ENCODE results near the gene KCNJ2. TPM values are rescaled to one million over a fixed set of nuclear protein-coding genes. Genes with fewer than 3 reads are reported as not detected.
A peak's percentile ranks its signal among the peaks of the same experiment; 100 is the strongest.

KCNJ2 gene
- total RNA-seq, 4 donors from 2014 or later = 7.3 to 18.9 (median 10.6) TPM

GRCh38 chr17:70206361-70207010 lies 37.2 kb downstream of the KCNJ2 start:
- Histone ChIP-seq H3K9me3 (no peaks in the 10 kb centered on the region), H3K27ac (peak overlapping the region; percentile 6 to 84 (median 50)), H3K4me1 (peaks cover 43 to 51% of the 10 kb centered on the region in 2 donors), H3K36me3 (no peaks in the 10 kb centered on the region), H3K4me3 (no peak overlapping the region), H3K27me3 (no peaks in the 10 kb centered on the region)
- no peak for DNase-seq
- no peak for ATAC-seq
- intact Hi-C loops (cut with DNase I; ENCODE audit: low total_unique reads) = no loop called here
- TF ChIP-seq CTCF (IDR thresholded peaks at IDR 0.05 in 4 of 5, conservative IDR thresholded peaks at IDR 0.05 in 1 of 5) (no peak), POLR2A (IDR thresholded peaks at IDR 0.05) (no peak)
- in situ Hi-C loops (cut with MboI; ENCODE audit: low sequenced_read_pairs in 4 of 4) = no loop called here

GRCh38 chr17:70207184-70207583 lies 37.9 kb downstream of the KCNJ2 start:
- no peak for TF ChIP-seq CTCF (IDR thresholded peaks at IDR 0.05 in 4 of 5, conservative IDR thresholded peaks at IDR 0.05 in 1 of 5)
- DNase-seq (no peak), ATAC-seq (peak; percentile 93 to 96)
- H3K4me3 ChIP-seq = no peak overlapping the region
- peaks cover 43 to 49% of the 10 kb centered on the region in 2 donors for H3K4me1 ChIP-seq
- H3K27ac ChIP-seq = peak overlapping the region; percentile 6 to 84 (median 50)
- H3K36me3 ChIP-seq = no peaks in the 10 kb centered on the region
- no peaks in the 10 kb centered on the region for H3K27me3 ChIP-seq
- no peaks in the 10 kb centered on the region for H3K9me3 ChIP-seq
- intact Hi-C loops (cut with DNase I; ENCODE audit: low total_unique reads) = no loop called here
- in situ Hi-C loops (cut with MboI; ENCODE audit: low sequenced_read_pairs in 4 of 4) = no loop called here

- H3K4me1 ChIP-seq = peaks cover 39 to 42% of the 10 kb centered on the region in 2 donors
- no peaks in the 10 kb centered on the region for H3K36me3 ChIP-seq
- intact Hi-C loops (cut with DNase I; ENCODE audit: low total_unique reads) (no loop called here), in situ Hi-C loops (cut with MboI; ENCODE audit: low sequenced_read_pairs in 4 of 4) (no loop called here)
- peak overlapping the region in 3 of 4 donors; percentile 27 to 84 (median 42) for H3K27ac ChIP-seq
- ATAC-seq (no peak), DNase-seq (no peak)
- no peak for TF ChIP-seq CTCF (IDR thresholded peaks at IDR 0.05 in 4 of 5, conservative IDR thresholded peaks at IDR 0.05 in 1 of 5)
- TF ChIP-seq POLR2A (IDR thresholded peaks at IDR 0.05) = no peak
- H3K4me3 ChIP-seq = no peak overlapping the region
- no peaks in the 10 kb centered on the region for H3K9me3 ChIP-seq
- no peaks in the 10 kb centered on the region for H3K27me3 ChIP-seq
Measured at GRCh38 chr17:70208080-70208794, 38.9 kb downstream of the KCNJ2 start.

DNA sequence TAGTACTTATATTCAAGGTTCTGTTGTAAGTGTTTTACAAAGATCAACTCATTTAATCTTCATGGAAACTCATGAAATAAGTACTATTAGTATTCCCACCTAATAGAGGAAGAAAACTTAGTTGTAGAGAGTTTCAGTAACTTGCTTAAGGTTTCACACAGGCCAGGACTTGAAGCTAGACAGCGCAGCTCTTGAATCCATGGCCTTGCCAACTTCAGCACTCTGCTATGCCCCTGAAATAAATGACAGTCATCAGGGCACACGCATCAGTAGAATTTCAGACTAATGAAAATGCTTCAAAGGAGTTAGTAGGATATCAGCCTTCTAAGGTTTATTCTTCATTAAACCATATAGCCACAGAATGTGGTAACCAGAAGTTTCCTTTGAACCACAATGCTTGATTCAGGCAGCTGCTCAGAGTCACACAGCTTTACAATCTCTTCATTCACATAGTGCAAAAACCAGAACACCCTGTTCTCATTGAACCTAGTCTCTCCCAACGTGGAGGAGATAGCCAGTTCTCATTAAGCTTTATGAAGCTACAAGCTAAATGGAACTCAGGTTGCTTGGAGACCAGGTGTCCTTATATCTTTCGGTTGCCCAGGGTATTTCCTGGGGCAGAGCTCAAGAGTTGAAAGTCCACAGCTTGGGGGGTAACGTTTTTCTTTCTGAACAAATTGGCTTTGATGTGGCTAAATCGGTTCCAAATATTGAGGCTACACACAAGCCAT lies 39.7 kb downstream of the KCNJ2 start:
- Histone ChIP-seq H3K4me3 (no peak overlapping the region), H3K36me3 (no peaks in the 10 kb centered on the region), H3K9me3 (no peaks in the 10 kb centered on the region), H3K4me1 (peaks cover 39 to 42% of the 10 kb centered on the region in 2 donors), H3K27me3 (no peaks in the 10 kb centered on the region), H3K27ac (peak overlapping the region in 2 of 4 donors; percentile 27 to 84)
- TF ChIP-seq POLR2A (IDR thresholded peaks at IDR 0.05) = no peak
- no peak for TF ChIP-seq CTCF (IDR thresholded peaks at IDR 0.05 in 4 of 5, conservative IDR thresholded peaks at IDR 0.05 in 1 of 5)
- in situ Hi-C loops (cut with MboI; ENCODE audit: low sequenced_read_pairs in 4 of 4) (no loop called here), intact Hi-C loops (cut with DNase I; ENCODE audit: low total_unique reads) (no loop called here)
- ATAC-seq (peak; percentile 24 to 32), DNase-seq (no peak)

Data from gastrocnemius medialis (tissue), 4 donors.